DOHH2 (cell line): ENCODE results near the gene UNKL.

Source experiments
- H3F3A ChIP-seq: fragments of 200-600 bp; sonication (generic), shearing (Covaris generic); 2 replicates; pipeline ENCODE4 v1.6.0; 2016; ENCODE audit warnings: antibody characterized with exemption, mild to moderate bottlenecking; ENCODE audit not compliant: control insufficient read depth, insufficient read depth
- H3K27ac ChIP-seq: fragments of 200-600 bp; sonication (generic); 2 replicates; pipeline ENCODE4 v1.5.1; 2014; ENCODE audit warnings: low read depth, mild to moderate bottlenecking, low read length, moderate library complexity
- H3K27me3 ChIP-seq: fragments of 200-600 bp; sonication (generic); 2 replicates; pipeline ENCODE4 v1.6.1; 2014; ENCODE audit warnings: mild to moderate bottlenecking, low read length, mixed read lengths; ENCODE audit not compliant: control insufficient read depth
- H3K36me3 ChIP-seq: fragments of 200-600 bp; sonication (generic); 2 replicates; pipeline ENCODE4 v1.6.1; 2014; ENCODE audit warnings: mild to moderate bottlenecking, low read length, moderate library complexity, mixed read lengths; ENCODE audit not compliant: control insufficient read depth
- H3K4me1 ChIP-seq: fragments of 200-600 bp; sonication (generic); 2 replicates; pipeline ENCODE4 v1.6.1; 2014; ENCODE audit warnings: mild to moderate bottlenecking, low read length, mixed read lengths; ENCODE audit not compliant: control insufficient read depth
- H3K4me2 ChIP-seq: fragments of 200-600 bp; sonication (generic); 2 replicates; pipeline ENCODE4 v1.6.0; 2014; ENCODE audit warnings: mild to moderate bottlenecking, low read length, moderate library complexity
- H3K4me3 ChIP-seq: fragments of 200-600 bp; sonication (generic); 2 replicates; pipeline ENCODE4 v1.5.1; 2014; ENCODE audit warnings: mild to moderate bottlenecking, low read length, mixed read lengths
- H3K79me2 ChIP-seq: fragments of 200-600 bp; sonication (generic); 2 replicates; pipeline ENCODE4 v1.6.1; 2014; ENCODE audit warnings: mild to moderate bottlenecking, low read length, mixed read lengths; ENCODE audit not compliant: control insufficient read depth
- H3K9me2 ChIP-seq: fragments of 200-600 bp; sonication (generic); replicated peaks from 2 replicates; pipeline ENCODE4 v1.6.1; 2014; ENCODE audit warnings: mild to moderate bottlenecking, low read length, mixed read lengths; ENCODE audit not compliant: control insufficient read depth
- H3K9me3 ChIP-seq: fragments of 200-600 bp; sonication (generic); 2 replicates; pipeline ENCODE4 v1.6.1; 2014; ENCODE audit warnings: antibody characterized with exemption, low read length, mixed read lengths; ENCODE audit not compliant: control insufficient read depth, insufficient read depth
- H4K20me1 ChIP-seq: fragments of 200-600 bp; sonication (generic); 2 replicates; pipeline ENCODE4 v1.6.0; 2014; ENCODE audit warnings: low read depth, mild to moderate bottlenecking, antibody characterized with exemption, low read length, moderate library complexity; ENCODE audit not compliant: control insufficient read depth, insufficient read depth
- EZH2phosphoT487 ChIP-seq: fragments of 200-600 bp; sonication (generic); IDR thresholded peaks from 2 replicates; pipeline ENCODE4 v1.6.1; 2017; ENCODE audit warnings: borderline replicate concordance, mild to moderate bottlenecking, antibody characterized with exemption, low read length, moderate library complexity, mixed read lengths
- TF ChIP-seq, protein P1 (sequence below): fragments of 200-600 bp; sonication (generic); IDR thresholded peaks from one replicate; pipeline ENCODE4 v1.5.1; 2014; ENCODE audit warnings: antibody characterized with exemption, mild to moderate bottlenecking, low read depth, low read length; ENCODE audit not compliant: poor library complexity, severe bottlenecking

Gene UNKL

GRCh38 chr16:1403733-1404132 is 10.8 kb downstream of the UNKL start:
- H3K4me3 ChIP-seq, result no peak overlapping the region
- H3K9me3 ChIP-seq, result no peaks in the 10 kb centered on the region
- H3K4me2 ChIP-seq, result no peak overlapping the region
- no peaks in the 10 kb centered on the region for H3K27me3 ChIP-seq
- H3F3A ChIP-seq, result no peaks in the 10 kb centered on the region
- H3K27ac ChIP-seq, result no peak overlapping the region
- H4K20me1 ChIP-seq, result no peaks in the 10 kb centered on the region; the same call in 1 of the 2 replicates
- peaks cover 17% of the 10 kb centered on the region for H3K79me2 ChIP-seq
- H3K9me2 ChIP-seq, result no peaks in the 10 kb centered on the region
- H3K4me1 ChIP-seq, result peaks cover 10% of the 10 kb centered on the region
- H3K36me3 ChIP-seq, result no peaks in the 10 kb centered on the region
- no peak for TF ChIP-seq EZH2phosphoT487

- H3K27me3 ChIP-seq, result no peaks in the 10 kb centered on the region
- H3K4me3 ChIP-seq, result no peak overlapping the region
- no peaks in the 10 kb centered on the region for H3K36me3 ChIP-seq
- TF ChIP-seq, protein P1, sequence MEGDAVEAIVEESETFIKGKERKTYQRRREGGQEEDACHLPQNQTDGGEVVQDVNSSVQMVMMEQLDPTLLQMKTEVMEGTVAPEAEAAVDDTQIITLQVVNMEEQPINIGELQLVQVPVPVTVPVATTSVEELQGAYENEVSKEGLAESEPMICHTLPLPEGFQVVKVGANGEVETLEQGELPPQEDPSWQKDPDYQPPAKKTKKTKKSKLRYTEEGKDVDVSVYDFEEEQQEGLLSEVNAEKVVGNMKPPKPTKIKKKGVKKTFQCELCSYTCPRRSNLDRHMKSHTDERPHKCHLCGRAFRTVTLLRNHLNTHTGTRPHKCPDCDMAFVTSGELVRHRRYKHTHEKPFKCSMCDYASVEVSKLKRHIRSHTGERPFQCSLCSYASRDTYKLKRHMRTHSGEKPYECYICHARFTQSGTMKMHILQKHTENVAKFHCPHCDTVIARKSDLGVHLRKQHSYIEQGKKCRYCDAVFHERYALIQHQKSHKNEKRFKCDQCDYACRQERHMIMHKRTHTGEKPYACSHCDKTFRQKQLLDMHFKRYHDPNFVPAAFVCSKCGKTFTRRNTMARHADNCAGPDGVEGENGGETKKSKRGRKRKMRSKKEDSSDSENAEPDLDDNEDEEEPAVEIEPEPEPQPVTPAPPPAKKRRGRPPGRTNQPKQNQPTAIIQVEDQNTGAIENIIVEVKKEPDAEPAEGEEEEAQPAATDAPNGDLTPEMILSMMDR, result no peak
- TF ChIP-seq EZH2phosphoT487, result no peak
- H3K4me1 ChIP-seq, result peaks cover 5% of the 10 kb centered on the region
- H3K9me3 ChIP-seq, result no peaks in the 10 kb centered on the region
- H3K4me2 ChIP-seq, result no peak overlapping the region
- H3K79me2 ChIP-seq, result peaks cover 12% of the 10 kb centered on the region
- no peaks in the 10 kb centered on the region for H3K9me2 ChIP-seq
- no peak overlapping the region for H3K27ac ChIP-seq
- H3F3A ChIP-seq, result no peaks in the 10 kb centered on the region
- H4K20me1 ChIP-seq, result no peaks in the 10 kb centered on the region; the same call in 1 of the 2 replicates
Measured at GRCh38 chr16:1403036-1403435, 11.5 kb downstream of the UNKL start.

GRCh38 chr16:1401758-1402154 is 12.7 kb downstream of the UNKL start:
- no peaks in the 10 kb centered on the region; the same call in 1 of the 2 replicates for H4K20me1 ChIP-seq
- no peak overlapping the region for H3K4me2 ChIP-seq
- H3F3A ChIP-seq, result no peaks in the 10 kb centered on the region
- H3K36me3 ChIP-seq, result no peaks in the 10 kb centered on the region
- H3K79me2 ChIP-seq, result peaks cover 2% of the 10 kb centered on the region; the same call in 1 of the 2 replicates
- H3K27ac ChIP-seq, result no peak overlapping the region
- TF ChIP-seq, protein P1, result no peak
- no peak for TF ChIP-seq EZH2phosphoT487
- H3K4me3 ChIP-seq, result no peak overlapping the region
- H3K4me1 ChIP-seq, result no peaks in the 10 kb centered on the region
- H3K27me3 ChIP-seq, result no peaks in the 10 kb centered on the region
- no peaks in the 10 kb centered on the region for H3K9me3 ChIP-seq
- H3K9me2 ChIP-seq, result no peaks in the 10 kb centered on the region

DNA sequence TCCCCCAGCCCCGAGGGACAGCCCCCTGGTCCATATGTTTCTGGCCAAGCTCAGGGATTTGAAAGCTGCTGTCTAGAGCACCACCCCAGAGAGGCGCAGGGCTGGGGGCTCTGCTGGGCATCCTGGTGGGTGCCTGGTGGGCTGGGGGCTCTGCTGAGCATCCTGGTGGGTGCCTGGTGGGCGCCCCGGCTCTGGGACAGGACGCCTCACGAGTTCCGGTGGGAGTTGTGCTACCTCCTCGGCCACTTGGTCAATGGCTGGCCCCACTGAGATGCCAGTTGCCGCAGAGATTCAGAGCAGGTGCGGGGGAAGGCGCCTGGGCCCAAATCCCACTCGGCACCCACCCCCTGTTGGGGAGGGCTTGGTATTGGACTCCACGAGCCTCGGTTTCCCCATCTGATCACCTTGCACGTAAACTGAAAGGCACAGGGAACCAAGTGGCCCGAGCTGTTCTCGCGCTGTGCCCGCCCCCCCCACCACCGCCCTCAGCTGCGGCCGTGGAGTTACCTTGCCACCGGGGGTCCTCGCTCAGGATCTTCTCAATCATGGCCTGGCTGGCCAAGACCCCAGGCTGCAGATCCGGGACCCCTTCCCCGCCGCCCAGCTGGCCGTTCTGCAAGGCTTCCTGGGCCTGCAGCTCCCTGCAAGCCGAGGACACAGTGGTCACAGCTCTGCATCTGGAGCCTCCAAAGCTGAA is 13.3 kb downstream of the UNKL start:
- Histone ChIP-seq H3K27me3 (no peaks in the 10 kb centered on the region), H3K9me2 (no peaks in the 10 kb centered on the region), H3K27ac (no peak overlapping the region), H3K4me2 (no peak overlapping the region), H3K4me1 (no peaks in the 10 kb centered on the region), H3K4me3 (no peak overlapping the region), H4K20me1 (no peaks in the 10 kb centered on the region; the same call in 1 of the 2 replicates), H3F3A (no peaks in the 10 kb centered on the region), H3K79me2 (peaks cover 2% of the 10 kb centered on the region; the same call in 1 of the 2 replicates), H3K9me3 (no peaks in the 10 kb centered on the region), H3K36me3 (no peaks in the 10 kb centered on the region)
- TF ChIP-seq, protein P1, result no peak
- no peak for TF ChIP-seq EZH2phosphoT487
